ENCODE measurements around the gene HDAC3. TPM values are rescaled to one million over a fixed set of nuclear protein-coding genes. Genes with fewer than 3 reads are reported as not detected.

HDAC3 gene
- total RNA-seq, 1 donor from 2014 or later: 84.9 TPM

DNA sequence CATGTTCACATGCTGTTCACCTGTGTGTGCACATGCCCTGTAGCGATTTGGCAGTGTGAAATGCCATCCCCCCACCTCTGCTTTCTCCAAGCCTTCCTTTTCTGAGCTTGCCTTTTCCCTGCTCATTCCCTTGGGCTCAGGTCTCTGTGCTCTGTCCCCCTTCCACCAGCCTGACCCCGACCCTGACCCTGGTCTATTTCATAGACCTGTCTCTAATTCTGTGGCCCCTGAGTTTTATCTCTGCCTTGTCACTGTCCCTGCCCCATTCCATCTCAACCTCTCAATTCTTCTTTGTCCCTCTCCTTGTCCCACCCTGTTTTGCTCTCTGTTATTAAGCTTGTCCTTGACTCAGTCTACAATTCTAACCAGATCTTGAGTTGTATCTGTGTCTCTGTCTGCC, 44.6 kb upstream of the HDAC3 start:
- H3K27ac Mint-ChIP-seq (ENCODE audit: unreplicated experiment): peak overlapping the region; percentile 100
- H3K36me3 Mint-ChIP-seq (ENCODE audit: low read depth, unreplicated experiment): peaks cover 19% of the 10 kb centered on the region
- no peak for DNase-seq (ENCODE audit: low spot score)

DNA sequence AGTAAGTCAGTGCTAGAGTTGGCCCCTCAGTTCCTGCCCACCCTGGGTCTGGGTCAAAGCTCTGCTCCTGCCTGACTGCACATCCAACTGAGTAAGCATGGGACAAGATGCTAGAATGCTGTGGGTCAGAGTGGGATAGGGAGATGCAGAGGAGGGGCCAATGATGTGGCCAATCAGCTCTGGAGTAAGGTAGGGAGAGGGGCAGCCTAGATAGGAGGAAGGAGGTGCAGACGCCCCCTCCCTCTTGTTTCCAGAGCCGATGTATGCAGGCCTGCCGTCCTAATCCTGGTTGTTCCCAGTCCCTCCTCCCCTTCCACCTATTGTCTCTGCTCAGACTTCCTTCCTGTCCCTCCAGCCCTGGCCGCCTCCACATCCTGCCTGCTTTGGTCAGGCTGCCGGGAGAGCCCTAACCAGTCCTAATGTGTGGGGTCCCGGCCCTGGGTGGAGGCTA, 44.1 kb upstream of the HDAC3 start:
- Mint-ChIP-seq H3K4me3 (ENCODE audit: unreplicated experiment) (peak overlapping the region; percentile 91), H3K27me3 (ENCODE audit: unreplicated experiment) (peaks cover 17% of the 10 kb centered on the region), H3K36me3 (ENCODE audit: low read depth, unreplicated experiment) (peaks cover 19% of the 10 kb centered on the region), H3K9me3 (ENCODE audit: unreplicated experiment) (no peaks in the 10 kb centered on the region), H3K4me1 (ENCODE audit: unreplicated experiment) (peaks cover 63% of the 10 kb centered on the region), H3K27ac (ENCODE audit: unreplicated experiment) (peak overlapping the region; percentile 100)
- TF ChIP-seq CTCF (IDR thresholded peaks at IDR 0.05; ENCODE audit: unreplicated experiment): no peak
- peak; percentile 86 for DNase-seq (ENCODE audit: low spot score)

More for the DNA sequence above, 44.6 kb upstream of the HDAC3 start:
- TF ChIP-seq CTCF (IDR thresholded peaks at IDR 0.05; ENCODE audit: unreplicated experiment): no peak
- peak overlapping the region; percentile 91 for H3K4me3 Mint-ChIP-seq (ENCODE audit: unreplicated experiment)
- H3K9me3 Mint-ChIP-seq (ENCODE audit: unreplicated experiment): no peaks in the 10 kb centered on the region
- H3K27me3 Mint-ChIP-seq (ENCODE audit: unreplicated experiment): peaks cover 17% of the 10 kb centered on the region
- H3K4me1 Mint-ChIP-seq (ENCODE audit: unreplicated experiment): peaks cover 67% of the 10 kb centered on the region

DNA sequence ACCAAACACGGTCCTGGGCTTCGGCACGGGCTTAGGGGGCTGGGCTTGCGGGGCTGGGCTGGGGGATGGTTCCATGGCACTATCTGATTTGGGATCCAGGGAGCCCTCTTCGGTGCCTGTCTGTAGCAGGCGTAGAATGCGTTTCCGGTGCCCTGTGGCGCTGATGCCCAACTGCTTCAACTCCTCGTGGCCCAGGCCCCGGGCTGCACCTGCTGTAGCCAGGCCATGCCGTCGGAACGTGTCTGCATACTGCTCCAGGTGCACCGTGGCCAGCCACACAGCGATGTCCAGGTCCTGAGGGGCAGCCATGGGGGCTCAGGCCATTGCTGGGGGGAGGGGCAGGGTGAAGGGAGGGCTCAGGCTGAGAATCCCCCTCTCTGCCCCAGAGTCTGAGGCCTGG, 43.5 kb upstream of the HDAC3 start:
- H3K27me3 Mint-ChIP-seq (ENCODE audit: unreplicated experiment): peaks cover 17% of the 10 kb centered on the region
- no peak for DNase-seq (ENCODE audit: low spot score)
- peak overlapping the region; percentile 91 for H3K4me3 Mint-ChIP-seq (ENCODE audit: unreplicated experiment)
- peaks cover 58% of the 10 kb centered on the region for H3K4me1 Mint-ChIP-seq (ENCODE audit: unreplicated experiment)
- TF ChIP-seq CTCF (IDR thresholded peaks at IDR 0.05; ENCODE audit: unreplicated experiment): no peak
- H3K27ac Mint-ChIP-seq (ENCODE audit: unreplicated experiment): peak overlapping the region; percentile 100
- H3K9me3 Mint-ChIP-seq (ENCODE audit: unreplicated experiment): no peaks in the 10 kb centered on the region
- H3K36me3 Mint-ChIP-seq (ENCODE audit: low read depth, unreplicated experiment): peaks cover 19% of the 10 kb centered on the region

GRCh38 chr5:141677415-141677814, 40.8 kb upstream of the HDAC3 start:
- peak; percentile 53 for DNase-seq (ENCODE audit: low spot score)
- Mint-ChIP-seq H3K36me3 (ENCODE audit: low read depth, unreplicated experiment) (peaks cover 30% of the 10 kb centered on the region), H3K27ac (ENCODE audit: unreplicated experiment) (peak overlapping the region; percentile 13), H3K4me3 (ENCODE audit: unreplicated experiment) (peak overlapping the region; percentile 28), H3K27me3 (ENCODE audit: unreplicated experiment) (peaks cover 13% of the 10 kb centered on the region), H3K4me1 (ENCODE audit: unreplicated experiment) (peaks cover 58% of the 10 kb centered on the region), H3K9me3 (ENCODE audit: unreplicated experiment) (no peaks in the 10 kb centered on the region)
- peak; percentile 66 for TF ChIP-seq CTCF (IDR thresholded peaks at IDR 0.05; ENCODE audit: unreplicated experiment)

GRCh38 chr5:141675672-141676071, 39.0 kb upstream of the HDAC3 start:
- TF ChIP-seq CTCF (IDR thresholded peaks at IDR 0.05; ENCODE audit: unreplicated experiment): no peak
- H3K27me3 Mint-ChIP-seq (ENCODE audit: unreplicated experiment): peaks cover 7% of the 10 kb centered on the region
- peaks cover 56% of the 10 kb centered on the region for H3K4me1 Mint-ChIP-seq (ENCODE audit: unreplicated experiment)
- DNase-seq (ENCODE audit: low spot score): no peak
- peaks cover 26% of the 10 kb centered on the region for H3K36me3 Mint-ChIP-seq (ENCODE audit: low read depth, unreplicated experiment)
- no peaks in the 10 kb centered on the region for H3K9me3 Mint-ChIP-seq (ENCODE audit: unreplicated experiment)
- H3K27ac Mint-ChIP-seq (ENCODE audit: unreplicated experiment): no peak overlapping the region
- no peak overlapping the region for H3K4me3 Mint-ChIP-seq (ENCODE audit: unreplicated experiment)

Data from endothelial cell (in vitro differentiated cells).